Activated CD8-positive, alpha-beta memory T cell treated with anti-CD3 and anti-CD28 coated beads for 36 hours (primary cell): ENCODE data around the gene PPP3R2. TPM values are rescaled to one million over a fixed set of nuclear protein-coding genes. Genes with fewer than 3 reads are reported as not detected.
"Not testable (repeated sequence)": the region's sequence is repeated elsewhere in the genome, so short reads cannot be mapped to it uniquely, and the experiment has no call there.

Experiments used
- CTCF ChIA-PET: fragments of 350-600 bp; sonication (Branson Sonifier 250); formaldehyde crosslinking; loops from one replicate; lab custom pipeline; 2021; ENCODE audit warnings: antibody characterized with exemption; lab: Charles Lee
- POLR2A ChIA-PET: fragments of 350-600 bp; sonication (Branson Sonifier 250); formaldehyde crosslinking; loops from one replicate; lab custom pipeline; 2021; ENCODE audit warnings: antibody characterized with exemption; lab: Charles Lee
- total RNA-seq, 2 experiments: library from RNA; stranded (reverse); gene quantifications; one replicate each; pipeline ENCODE4 v1.2.3, GENCODE V29; 2021

The PPP3R2 gene
- total RNA-seq, 2 experiments from 2014 or later: not detected

DNA sequence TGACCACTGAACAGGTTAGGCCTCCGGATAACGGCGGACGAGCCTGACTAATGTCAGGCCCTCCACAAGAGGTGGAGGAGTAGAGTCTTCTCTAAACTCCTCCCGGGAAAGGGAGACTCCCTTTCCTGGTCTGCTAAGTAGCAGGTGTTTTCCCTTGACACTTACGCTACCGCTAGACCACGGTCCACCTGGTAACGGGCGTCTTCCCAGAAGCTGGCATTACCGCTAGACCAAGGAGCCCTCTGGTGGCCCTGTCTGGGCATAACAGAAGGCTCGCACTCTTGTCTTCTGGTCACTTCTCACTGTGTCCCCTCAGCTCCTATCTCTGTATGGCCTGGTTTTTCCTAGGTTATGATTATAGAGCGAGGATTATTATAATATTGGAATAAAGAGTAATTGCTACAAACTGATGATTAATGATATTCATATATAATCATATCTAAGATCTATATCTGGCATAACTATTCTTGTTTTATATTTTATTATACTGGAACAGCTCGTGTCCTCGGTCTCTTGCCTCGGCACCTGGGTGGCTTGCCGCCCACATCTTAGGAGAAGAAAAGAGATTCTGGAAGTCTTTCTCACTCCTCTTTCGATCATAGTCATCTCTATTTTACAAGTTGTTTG, 45.2 kb downstream of the PPP3R2 start:
- POLR2A ChIA-PET, CTCF ChIA-PET: not testable (repeated sequence)

DNA sequence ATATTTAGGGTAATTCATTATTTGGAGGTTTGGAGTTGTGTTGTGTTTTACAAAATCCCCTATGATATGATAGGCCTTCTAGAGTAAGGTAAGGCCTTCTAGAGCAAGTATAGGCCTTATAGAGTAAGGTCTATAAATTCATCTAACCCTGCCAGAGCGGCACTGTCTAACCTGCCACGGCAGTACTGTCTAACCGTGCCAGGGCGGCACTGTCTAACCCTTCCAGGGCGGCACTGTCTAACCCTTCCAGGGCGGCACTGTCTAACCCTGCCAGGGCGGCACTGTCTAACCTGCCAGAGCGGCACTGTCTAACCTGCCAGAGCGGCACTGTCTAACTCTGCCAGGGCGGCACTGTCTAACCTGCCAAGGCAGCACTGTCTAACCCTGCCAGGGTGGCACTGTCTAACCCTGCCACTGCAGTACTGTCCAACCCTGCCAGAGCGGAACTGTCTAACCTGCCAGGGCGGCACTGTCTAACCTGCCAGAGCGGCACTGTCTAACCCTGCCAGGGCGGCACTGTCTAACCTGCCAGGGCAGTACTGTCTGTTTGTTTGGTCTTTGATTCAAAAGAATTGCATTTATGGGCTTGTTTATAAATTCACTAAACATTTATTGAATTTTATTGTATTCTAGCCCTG, 51.6 kb downstream of the PPP3R2 start:
- ChIA-PET CTCF (interaction anchor here (0.6 kb wide), 1 partner anchor 30 kb away, joined by 3 read pairs; no protein-coding TSS in a partner anchor), POLR2A (no interaction called here)

Other genes starting within 250 kb of the PPP3R2 start
- under 1 TPM in 1 of 2 experiments, not detected in 1; 0.08 TPM for gene BAAT, start 210.0 kb downstream of the PPP3R2 start, total RNA-seq
- gene MRPL50, start 196.4 kb downstream of the PPP3R2 start, total RNA-seq: 10 to 100 TPM; 16.7 to 17.4 TPM
- 1 to 10 TPM; 8.3 to 8.6 TPM for gene ZNF189, start 196.1 kb downstream of the PPP3R2 start, total RNA-seq
- not detected for gene ALDOB, start 159.2 kb downstream of the PPP3R2 start, total RNA-seq
- 10 to 100 TPM; 39.9 to 43.3 TPM for gene RNF20, start 61.1 kb downstream of the PPP3R2 start, total RNA-seq
- gene GRIN3A, start 143.7 kb upstream of the PPP3R2 start, total RNA-seq: not detected